Glutamatergic neuron (in vitro differentiated cells): Measurements from ENCODE around the gene SLC16A2. TPM values are rescaled to one million over a fixed set of nuclear protein-coding genes. Genes with fewer than 3 reads are reported as not detected.

ENCODE experiments used
- DNase-seq: peaks from one replicate; pipeline ENCODE4 v3.0.0; 2022
- H3K27ac Mint-ChIP-seq: one replicate; pipeline ENCODE4 v1.8.0; 2020; ENCODE audit warnings: mild to moderate bottlenecking, mixed read lengths, inconsistent platforms; ENCODE audit not compliant: unreplicated experiment
- H3K27me3 Mint-ChIP-seq: one replicate; pipeline ENCODE4 v1.8.0; 2020; ENCODE audit warnings: mild to moderate bottlenecking, moderate library complexity, mixed read lengths, inconsistent platforms; ENCODE audit not compliant: unreplicated experiment
- H3K36me3 Mint-ChIP-seq: one replicate; pipeline ENCODE4 v1.8.0; 2020; ENCODE audit warnings: mild to moderate bottlenecking, mixed read lengths, inconsistent platforms; ENCODE audit not compliant: unreplicated experiment
- H3K4me1 Mint-ChIP-seq: one replicate; pipeline ENCODE4 v1.8.0; 2020; ENCODE audit warnings: mild to moderate bottlenecking, low read depth, mixed read lengths, inconsistent platforms; ENCODE audit not compliant: unreplicated experiment
- H3K4me3 Mint-ChIP-seq: one replicate; pipeline ENCODE4 v1.8.0; 2020; ENCODE audit warnings: mild to moderate bottlenecking, mixed read lengths, inconsistent platforms; ENCODE audit not compliant: unreplicated experiment
- H3K9me3 Mint-ChIP-seq: one replicate; pipeline ENCODE4 v1.8.0; 2020; ENCODE audit warnings: mild to moderate bottlenecking, moderate library complexity, mixed read lengths, inconsistent platforms; ENCODE audit not compliant: unreplicated experiment
- CTCF ChIP-seq: fragments of 200-600 bp; sonication (generic); IDR thresholded peaks from one replicate; pipeline ENCODE4 v1.5.0; 2021; ENCODE audit not compliant: partially characterized antibody, unreplicated experiment
- total RNA-seq: library from RNA; stranded (reverse); fragmentation: NEBNext Ultra II Directional; extraction: Animal tissue kit (Norgen Biotek cat#: 25700); gene quantifications from one replicate; pipeline ENCODE4 v1.2.1, GENCODE V29; 2021; ENCODE audit not compliant: unreplicated experiment

The SLC16A2 gene
- total RNA-seq, 1 donor from 2014 or later: 28.7 TPM

- Mint-ChIP-seq H3K9me3 (no peaks in the 10 kb centered on the region), H3K4me3 (no peak overlapping the region), H3K27ac (no peak overlapping the region), H3K4me1 (no peaks in the 10 kb centered on the region), H3K36me3 (no peaks in the 10 kb centered on the region), H3K27me3 (peaks cover 2% of the 10 kb centered on the region)
- DNase-seq: no peak
- no peak for TF ChIP-seq CTCF
Measured at GRCh38 chrX:74578137-74578536, 156.8 kb downstream of the SLC16A2 start.

- peaks cover 2% of the 10 kb centered on the region for H3K27me3 Mint-ChIP-seq
- no peaks in the 10 kb centered on the region for H3K4me1 Mint-ChIP-seq
- no peaks in the 10 kb centered on the region for H3K36me3 Mint-ChIP-seq
- TF ChIP-seq CTCF: no peak
- H3K27ac Mint-ChIP-seq: no peak overlapping the region
- H3K4me3 Mint-ChIP-seq: no peak overlapping the region
- DNase-seq: no peak
- H3K9me3 Mint-ChIP-seq: no peaks in the 10 kb centered on the region
Measured at GRCh38 chrX:74579597-74580198, 158.4 kb downstream of the SLC16A2 start.

Other genes starting within 250 kb of the SLC16A2 start
- gene ZCCHC13, start 117.3 kb upstream of the SLC16A2 start, total RNA-seq: not detected
- 59.4 TPM for gene RLIM, start 193.1 kb downstream of the SLC16A2 start, total RNA-seq